HUES64 (cell line): Measurements from ENCODE around the gene CTDP1.
"Not testable (repeated sequence)": the region's sequence is repeated elsewhere in the genome, so short reads cannot be mapped to it uniquely, and the experiment has no call there.

Experiments
- H3K27ac ChIP-seq: 2 replicates; pipeline ENCODE4 v1.7.0; 2013; ENCODE audit warnings: low read depth, low read length, inconsistent platforms
- H3K27me3 ChIP-seq: 2 replicates; pipeline ENCODE4 v1.6.1; 2013; ENCODE audit warnings: mild to moderate bottlenecking, low read length; ENCODE audit not compliant: insufficient read depth
- H3K36me3 ChIP-seq: 2 replicates; pipeline ENCODE4 v1.6.1; 2013; ENCODE audit warnings: mild to moderate bottlenecking, low read length; ENCODE audit not compliant: insufficient read depth
- H3K4me1 ChIP-seq: 2 replicates; pipeline ENCODE4 v1.6.1; 2013; ENCODE audit warnings: mild to moderate bottlenecking, low read length, moderate library complexity; ENCODE audit not compliant: insufficient read depth
- H3K4me3 ChIP-seq: 2 replicates; pipeline ENCODE4 v1.5.1; 2013; ENCODE audit warnings: mild to moderate bottlenecking, low read length, moderate library complexity
- H3K9ac ChIP-seq: 2 replicates; pipeline ENCODE4 v1.6.1; 2013; ENCODE audit warnings: mild to moderate bottlenecking, low read depth, low read length
- H3K9me3 ChIP-seq: 2 replicates; pipeline ENCODE4 v1.6.1; 2013; ENCODE audit warnings: low read depth, low read length; ENCODE audit not compliant: insufficient read depth
- WGBS: fragments of 150-250, 120-280 bp; methylation state at CpG from one replicate; pipeline ENCODE4 v1.1.7; 2013; ENCODE audit warnings: missing lambda C conversion rate; 5-methylcytosine and 5-hydroxymethylcytosine counted together

The CTDP1 gene

DNA sequence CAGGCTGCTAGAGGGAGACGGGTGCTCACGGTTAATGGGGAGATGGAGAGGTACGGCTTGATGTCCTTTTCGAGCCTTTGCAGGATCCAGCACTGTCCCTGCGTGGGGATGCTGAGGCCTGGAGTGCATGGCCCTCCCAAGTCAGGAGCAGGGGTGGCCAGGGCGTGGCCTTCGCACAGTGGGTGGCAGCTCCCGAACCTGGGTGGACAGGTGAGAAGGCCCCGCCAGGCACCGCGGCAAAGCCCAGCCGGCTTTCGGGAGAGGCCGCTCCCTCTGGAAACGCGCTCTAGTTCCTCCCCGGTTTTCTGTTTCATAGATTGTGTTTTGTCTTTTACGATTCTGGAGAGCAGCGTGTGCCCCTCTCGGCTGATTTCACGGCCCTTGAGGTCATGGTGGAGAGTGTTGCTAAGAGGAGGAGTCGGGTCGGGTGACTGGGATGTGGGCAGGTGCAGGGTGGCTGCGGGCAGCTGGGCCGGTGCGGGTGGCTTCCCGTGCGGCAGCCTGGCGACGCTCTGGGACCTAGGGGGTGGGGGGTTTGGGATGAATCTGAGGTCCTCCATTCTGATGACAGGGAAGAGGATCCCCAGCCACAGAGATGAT, 39.4 kb downstream of the CTDP1 start:
- peaks cover 81% of the 10 kb centered on the region for H3K36me3 ChIP-seq
- 97% methylated on average over 30 of the region's 30 CpGs for WGBS
- no peak overlapping the region for H3K4me3 ChIP-seq
- H3K27ac ChIP-seq: no peak overlapping the region
- H3K9ac ChIP-seq: no peak overlapping the region
- H3K27me3 ChIP-seq: no peaks in the 10 kb centered on the region
- no peaks in the 10 kb centered on the region for H3K4me1 ChIP-seq
- no peaks in the 10 kb centered on the region for H3K9me3 ChIP-seq

DNA sequence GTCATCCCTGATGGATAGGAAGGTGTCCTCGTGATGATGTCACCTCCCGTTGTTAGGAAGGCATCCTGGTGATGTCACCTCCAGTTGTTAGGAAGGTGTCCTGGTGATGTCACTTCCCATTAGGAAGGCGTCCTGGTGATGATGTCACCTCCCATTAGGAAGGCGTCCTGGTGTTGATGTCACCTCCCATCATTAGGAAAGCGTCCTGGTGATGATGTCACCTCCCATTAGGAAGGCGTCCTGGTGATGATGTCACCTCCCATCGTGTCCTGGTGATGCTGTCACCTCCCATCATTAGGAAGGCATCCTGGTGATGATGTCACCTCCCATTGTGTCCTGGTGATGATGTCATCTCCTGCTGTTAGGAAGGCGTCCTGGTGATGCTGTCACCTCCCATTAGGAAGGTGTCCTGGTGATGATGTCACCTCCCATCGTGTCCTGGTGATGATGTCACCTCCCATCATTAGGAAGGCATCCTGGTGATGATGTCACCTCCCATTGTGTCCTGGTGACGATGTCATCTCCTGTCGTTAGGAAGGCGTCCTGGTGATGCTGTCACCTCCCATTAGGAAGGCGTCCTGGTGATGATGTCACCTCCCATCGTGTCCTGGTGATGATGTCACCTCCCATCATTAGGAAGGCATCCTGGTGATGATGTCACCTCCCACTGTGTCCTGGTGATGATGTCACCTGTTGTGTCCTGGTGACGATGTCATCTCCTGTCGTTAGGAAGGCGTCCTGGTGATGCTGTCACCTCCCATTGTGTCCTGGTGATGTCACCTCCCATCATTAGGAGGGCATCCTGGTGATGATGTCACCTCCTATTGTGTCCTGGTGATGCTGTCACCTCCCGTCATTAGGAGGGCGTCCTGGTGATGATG, 40.1 kb downstream of the CTDP1 start:
- peaks cover 81% of the 10 kb centered on the region for H3K36me3 ChIP-seq
- WGBS: 94% methylated on average over 18 of the region's 19 CpGs
- H3K27ac ChIP-seq, H3K9ac ChIP-seq, H3K4me1 ChIP-seq, H3K4me3 ChIP-seq, H3K27me3 ChIP-seq, H3K9me3 ChIP-seq: not testable (repeated sequence)

DNA sequence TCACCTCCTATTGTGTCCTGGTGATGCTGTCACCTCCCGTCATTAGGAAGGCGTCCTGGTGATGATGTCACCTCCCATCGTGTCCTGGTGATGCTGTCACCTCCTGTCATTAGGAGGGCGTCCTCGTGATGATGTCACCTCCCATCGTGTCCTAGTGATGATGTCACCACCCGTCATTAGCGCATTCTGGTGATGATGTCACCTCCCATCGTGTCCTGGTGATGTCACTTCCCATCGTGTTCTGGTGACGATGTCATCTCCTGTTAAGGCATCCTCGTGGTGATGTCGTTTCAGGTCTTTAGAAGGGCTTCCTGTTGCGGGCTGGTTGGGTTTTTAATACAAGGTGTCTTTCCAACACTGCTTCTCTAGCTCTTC, 40.7 kb downstream of the CTDP1 start:
- H3K36me3 ChIP-seq: peaks cover 80% of the 10 kb centered on the region
- H3K4me3 ChIP-seq: no peak overlapping the region
- no peaks in the 10 kb centered on the region for H3K27me3 ChIP-seq
- H3K4me1 ChIP-seq: no peaks in the 10 kb centered on the region
- H3K27ac ChIP-seq: no peak overlapping the region
- 95% methylated on average over 14 of the region's 14 CpGs for WGBS
- no peak overlapping the region for H3K9ac ChIP-seq
- H3K9me3 ChIP-seq: no peaks in the 10 kb centered on the region

DNA sequence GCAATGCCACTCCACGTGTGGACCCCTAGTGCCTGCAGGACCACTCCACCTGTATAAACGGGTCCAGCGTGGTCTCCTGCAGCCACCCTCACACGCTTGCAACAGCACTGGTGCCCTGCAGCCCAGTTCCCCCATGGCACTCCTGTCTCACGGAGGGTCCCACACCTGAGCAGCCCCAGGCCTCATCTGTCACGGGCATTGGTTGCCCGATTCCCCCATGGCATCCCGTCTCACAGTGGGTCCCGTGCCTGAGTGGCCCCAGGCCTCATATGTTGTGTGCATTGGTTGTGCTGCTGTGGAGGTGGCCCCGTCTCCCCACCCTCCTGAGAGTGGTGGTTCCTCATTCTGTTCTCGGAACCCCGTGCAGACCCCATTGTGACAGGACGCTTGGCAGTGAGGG, 43.4 kb downstream of the CTDP1 start:
- H3K9ac ChIP-seq: no peak overlapping the region
- peaks cover 59% of the 10 kb centered on the region for H3K36me3 ChIP-seq
- H3K4me1 ChIP-seq: no peaks in the 10 kb centered on the region
- H3K4me3 ChIP-seq: no peak overlapping the region
- H3K9me3 ChIP-seq: no peaks in the 10 kb centered on the region
- WGBS: 96% methylated on average over 13 of the region's 13 CpGs
- no peak overlapping the region for H3K27ac ChIP-seq
- no peaks in the 10 kb centered on the region for H3K27me3 ChIP-seq

DNA sequence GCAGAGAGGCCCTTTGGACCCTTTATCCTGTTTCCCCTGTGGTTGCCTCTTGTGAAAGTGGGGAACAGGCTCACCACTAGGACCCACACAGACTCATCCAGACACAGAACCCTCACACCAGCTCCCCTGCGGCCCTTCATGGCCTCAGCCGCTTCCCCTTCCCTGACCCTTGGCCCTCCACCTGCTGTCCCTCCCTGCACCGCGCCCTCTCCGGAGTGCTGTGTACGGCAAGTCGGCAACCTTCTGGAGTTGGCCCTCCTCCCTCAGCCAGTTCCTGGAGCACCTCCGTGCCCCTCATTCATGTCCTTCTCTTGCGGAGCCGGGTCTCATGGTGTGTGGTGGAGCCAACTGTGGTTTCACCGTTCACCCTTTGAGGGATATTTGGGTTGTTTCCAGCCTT, 44.0 kb downstream of the CTDP1 start:
- 87% methylated on average over 11 of the region's 11 CpGs for WGBS
- Histone ChIP-seq H3K4me3 (no peak overlapping the region), H3K27ac (no peak overlapping the region), H3K27me3 (no peaks in the 10 kb centered on the region), H3K4me1 (no peaks in the 10 kb centered on the region), H3K9me3 (no peaks in the 10 kb centered on the region), H3K36me3 (peaks cover 56% of the 10 kb centered on the region), H3K9ac (no peak overlapping the region)

DNA sequence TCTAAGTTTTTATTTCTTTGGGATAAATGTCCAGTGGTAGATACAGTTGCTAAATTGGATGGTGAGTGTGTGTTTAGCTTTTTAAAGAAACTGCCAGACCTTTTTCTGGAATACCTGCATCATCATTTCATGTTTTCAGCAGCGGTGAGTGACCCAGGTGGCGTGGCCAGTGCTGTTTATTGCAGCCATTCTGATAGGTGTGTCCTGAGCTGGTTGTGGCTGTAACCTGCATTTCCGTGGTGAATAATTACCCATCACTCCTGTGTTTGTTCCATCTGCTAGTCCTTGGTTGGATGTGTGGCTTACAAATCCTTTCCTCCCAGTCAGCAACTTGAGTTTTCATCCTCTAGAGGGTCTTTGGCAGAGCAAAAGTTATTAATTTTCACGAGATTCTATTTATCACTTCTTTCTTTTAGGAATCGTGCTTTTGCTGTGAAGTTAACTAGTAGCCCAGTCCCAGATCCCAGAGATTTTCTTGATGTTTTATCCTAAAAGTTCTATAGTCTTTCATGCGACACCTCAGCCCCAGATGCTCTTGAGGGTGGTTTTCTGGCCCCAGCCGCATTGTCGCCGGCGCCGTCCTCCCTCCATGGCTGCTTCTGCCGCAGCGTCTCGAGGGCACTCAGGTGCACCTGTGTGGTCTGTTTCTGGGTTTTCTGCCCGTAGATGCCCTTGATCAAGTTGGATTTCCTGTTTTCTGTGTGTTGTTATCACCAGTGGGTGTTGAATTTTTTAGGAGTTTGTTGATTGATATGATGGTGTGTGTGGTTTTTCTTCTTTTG, 44.9 kb downstream of the CTDP1 start:
- Histone ChIP-seq H3K4me3 (no peak overlapping the region), H3K9ac (no peak overlapping the region), H3K9me3 (no peaks in the 10 kb centered on the region), H3K27me3 (no peaks in the 10 kb centered on the region), H3K36me3 (peaks cover 57% of the 10 kb centered on the region), H3K4me1 (no peaks in the 10 kb centered on the region), H3K27ac (no peak overlapping the region)
- WGBS: 97% methylated on average over 15 of the region's 15 CpGs

DNA sequence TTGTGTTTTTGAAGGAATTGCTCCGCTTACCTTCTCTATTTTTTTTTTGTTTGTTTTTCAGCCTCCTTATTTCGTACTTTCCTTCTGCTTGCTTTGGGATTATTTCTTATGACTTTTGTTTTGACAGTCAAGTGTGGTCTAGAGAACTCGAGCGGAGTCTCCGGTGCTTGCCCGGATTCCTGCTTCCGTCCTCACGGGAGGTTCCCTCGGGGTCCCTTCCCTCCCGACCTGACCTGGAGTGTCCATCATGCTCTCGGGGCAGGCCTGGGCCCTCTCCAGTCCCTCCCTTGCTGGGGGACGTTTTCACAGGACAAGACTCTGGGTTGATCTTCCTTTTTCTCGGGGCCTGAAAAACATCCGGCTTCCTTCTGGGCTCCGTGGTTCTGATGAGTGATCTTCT, 45.9 kb downstream of the CTDP1 start:
- no peak overlapping the region for H3K4me3 ChIP-seq
- H3K36me3 ChIP-seq: peaks cover 57% of the 10 kb centered on the region
- 95% methylated on average over 15 of the region's 15 CpGs for WGBS

DNA sequence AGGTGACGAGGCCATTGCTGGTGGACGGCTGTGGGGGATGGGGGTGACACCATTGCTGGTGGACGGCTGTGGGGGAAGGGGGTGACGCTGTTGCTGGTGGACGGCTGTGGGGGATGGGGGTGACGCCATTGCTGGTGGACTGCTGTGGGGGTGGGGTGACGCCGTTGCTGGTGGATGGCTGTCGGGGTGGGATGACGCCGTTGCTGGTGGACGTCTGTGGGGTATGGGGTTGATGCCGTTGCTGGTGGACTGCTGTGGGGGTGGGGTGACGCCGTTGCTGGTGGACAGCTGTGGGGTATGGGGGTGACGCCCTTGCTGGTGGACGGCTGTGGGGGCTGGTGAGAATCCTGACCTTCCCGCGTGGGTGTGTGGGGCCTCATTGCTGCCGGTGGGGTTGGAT, 47.1 kb downstream of the CTDP1 start:
- 92% methylated on average over 20 of the region's 20 CpGs for WGBS
- H3K27me3 ChIP-seq: no peaks in the 10 kb centered on the region
- H3K36me3 ChIP-seq: peaks cover 60% of the 10 kb centered on the region
- no peaks in the 10 kb centered on the region for H3K4me1 ChIP-seq
- no peak overlapping the region for H3K27ac ChIP-seq
- H3K9me3 ChIP-seq: peaks cover under 1% of the 10 kb centered on the region; the same call in 1 of the 2 replicates
- no peak overlapping the region for H3K4me3 ChIP-seq
- H3K9ac ChIP-seq: no peak overlapping the region

More for the DNA sequence above, 45.9 kb downstream of the CTDP1 start:
- Histone ChIP-seq H3K9me3 (no peaks in the 10 kb centered on the region), H3K4me1 (no peaks in the 10 kb centered on the region), H3K9ac (no peak overlapping the region), H3K27me3 (no peaks in the 10 kb centered on the region), H3K27ac (no peak overlapping the region)

DNA sequence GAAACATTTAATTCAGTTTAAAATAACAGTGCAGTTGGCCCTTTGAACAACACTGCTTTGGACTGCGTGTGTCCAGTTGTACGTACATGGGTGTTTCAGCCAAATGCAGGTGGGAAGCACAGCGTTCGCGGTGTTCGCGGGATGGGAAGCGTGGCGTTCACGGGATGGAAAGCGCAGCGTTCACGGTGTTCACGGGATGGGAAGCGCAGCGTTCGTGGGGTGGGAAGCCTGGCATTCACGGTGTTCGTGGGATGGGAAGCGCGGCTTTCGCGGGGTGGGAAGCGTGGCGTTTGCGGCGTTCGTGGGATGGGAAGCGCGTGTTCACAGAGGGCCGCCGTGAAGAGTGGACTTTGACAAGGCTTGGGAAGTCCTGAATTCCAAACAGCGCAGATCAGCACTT, 47.6 kb downstream of the CTDP1 start:
- WGBS: 93% methylated on average over 33 of the region's 33 CpGs
- Histone ChIP-seq H3K27me3 (no peaks in the 10 kb centered on the region), H3K36me3 (peaks cover 60% of the 10 kb centered on the region), H3K4me3 (no peak overlapping the region), H3K4me1 (no peaks in the 10 kb centered on the region), H3K27ac (no peak overlapping the region), H3K9me3 (peaks cover 5% of the 10 kb centered on the region; the same call in 1 of the 2 replicates), H3K9ac (no peak overlapping the region)

DNA sequence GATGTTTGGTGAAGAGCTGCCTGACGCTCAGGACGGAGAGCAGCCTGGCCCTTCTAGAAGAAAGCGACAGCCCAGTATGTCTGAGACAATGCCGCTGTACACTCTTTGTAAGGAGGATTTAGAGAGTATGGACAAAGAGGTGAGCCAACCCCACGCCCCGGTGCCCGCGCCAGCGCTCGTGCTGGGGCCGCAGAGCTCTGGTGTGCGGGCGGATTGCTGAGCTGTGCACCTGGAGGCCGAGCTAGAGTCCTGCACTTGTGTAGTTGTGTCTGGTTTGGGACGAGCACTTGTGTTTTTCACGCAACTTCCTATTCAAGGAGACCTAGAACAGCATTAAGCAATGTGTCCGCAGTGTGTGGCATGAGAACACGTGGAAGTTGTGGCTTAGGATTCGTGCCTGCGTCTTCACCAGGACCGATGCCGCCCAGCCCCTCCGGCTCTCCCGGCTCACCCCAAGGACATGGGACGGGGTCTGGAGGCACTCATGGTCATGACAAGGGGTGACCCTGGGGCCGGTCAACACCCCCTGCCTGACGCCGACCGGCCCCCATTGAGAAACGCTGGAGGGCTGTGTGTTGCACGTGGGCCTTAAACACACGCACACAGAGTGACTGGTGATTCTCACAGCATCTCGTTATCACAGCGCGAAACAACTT, 49.5 kb downstream of the CTDP1 start:
- no peaks in the 10 kb centered on the region for H3K4me1 ChIP-seq
- no peaks in the 10 kb centered on the region for H3K27me3 ChIP-seq
- 96% methylated on average over 35 of the region's 35 CpGs for WGBS
- H3K27ac ChIP-seq: no peak overlapping the region
- no peak overlapping the region for H3K9ac ChIP-seq
- H3K9me3 ChIP-seq: peaks cover 5% of the 10 kb centered on the region; the same call in 1 of the 2 replicates
- H3K36me3 ChIP-seq: peaks cover 60% of the 10 kb centered on the region
- H3K4me3 ChIP-seq: no peak overlapping the region

DNA sequence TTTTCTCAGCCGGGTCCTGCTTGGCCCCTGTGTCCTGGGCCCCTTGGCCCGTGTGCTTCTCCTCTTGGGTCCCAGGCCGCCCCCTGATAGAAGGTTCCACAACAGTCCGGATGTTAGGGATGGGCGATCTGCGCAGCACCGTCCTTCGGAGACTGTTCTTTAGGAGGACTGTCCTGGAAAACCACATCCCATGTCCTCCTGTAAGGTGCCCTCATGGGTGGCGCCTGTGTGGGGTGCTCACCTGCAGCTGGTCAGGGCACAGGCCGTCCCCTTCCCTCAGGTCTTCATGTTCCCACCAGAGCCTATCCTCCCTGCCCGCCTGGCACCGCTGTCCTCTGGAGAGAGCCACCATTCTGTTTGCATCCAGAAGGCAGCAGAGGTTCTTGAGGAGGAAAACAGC, 50.0 kb downstream of the CTDP1 start:
- 97% methylated on average over 12 of the region's 12 CpGs for WGBS
- no peaks in the 10 kb centered on the region for H3K4me1 ChIP-seq
- no peak overlapping the region for H3K9ac ChIP-seq
- peaks cover 5% of the 10 kb centered on the region; the same call in 1 of the 2 replicates for H3K9me3 ChIP-seq
- H3K27me3 ChIP-seq: no peaks in the 10 kb centered on the region
- H3K4me3 ChIP-seq: no peak overlapping the region
- no peak overlapping the region for H3K27ac ChIP-seq
- H3K36me3 ChIP-seq: peaks cover 59% of the 10 kb centered on the region
